Measurements from ENCODE around the gene DDX52. TPM values are rescaled to one million over a fixed set of nuclear protein-coding genes. Genes with fewer than 3 reads are reported as not detected.

DDX52 gene
- total RNA-seq, 2 donors from 2014 or later = 9.3 to 9.4 TPM

- no peak for TF ChIP-seq CTCF (IDR thresholded peaks at IDR 0.05)
Measured at GRCh38 chr17:37672548-37673078, 29.4 kb upstream of the DDX52 start.

GRCh38 chr17:37671824-37672547 is 28.7 kb upstream of the DDX52 start:
- no peak overlapping the region for H3K4me3 ChIP-seq
- no peaks in the 10 kb centered on the region for H3K4me1 ChIP-seq
- no peak for TF ChIP-seq CTCF (IDR thresholded peaks at IDR 0.05)
- DNase-seq (ENCODE audit: low spot score) = no peak
- H3K36me3 ChIP-seq = no peaks in the 10 kb centered on the region
- H3K9me3 ChIP-seq = no peaks in the 10 kb centered on the region
- H3K27ac ChIP-seq = no peak overlapping the region
- H3K27me3 ChIP-seq = no peaks in the 10 kb centered on the region

More at GRCh38 chr17:37672548-37673078, 29.4 kb upstream of the DDX52 start:
- Histone ChIP-seq H3K9me3 (no peaks in the 10 kb centered on the region), H3K4me1 (no peaks in the 10 kb centered on the region), H3K27me3 (no peaks in the 10 kb centered on the region), H3K4me3 (no peak overlapping the region), H3K36me3 (no peaks in the 10 kb centered on the region), H3K27ac (no peak overlapping the region)
- DNase-seq (ENCODE audit: low spot score) = no peak

- Histone ChIP-seq H3K36me3 (no peaks in the 10 kb centered on the region), H3K4me1 (no peaks in the 10 kb centered on the region), H3K27me3 (no peaks in the 10 kb centered on the region), H3K9me3 (no peaks in the 10 kb centered on the region), H3K4me3 (no peak overlapping the region), H3K27ac (no peak overlapping the region)
- TF ChIP-seq CTCF (IDR thresholded peaks at IDR 0.05) = no peak
- no peak for DNase-seq (ENCODE audit: low spot score)
Measured at GRCh38 chr17:37671028-37671823, 28.0 kb upstream of the DDX52 start.

- no peaks in the 10 kb centered on the region for H3K27me3 ChIP-seq
- no peaks in the 10 kb centered on the region for H3K9me3 ChIP-seq
- H3K4me1 ChIP-seq = no peaks in the 10 kb centered on the region
- no peak for DNase-seq (ENCODE audit: low spot score)
- TF ChIP-seq CTCF (IDR thresholded peaks at IDR 0.05) = no peak
- H3K4me3 ChIP-seq = no peak overlapping the region
- H3K27ac ChIP-seq = no peak overlapping the region
- H3K36me3 ChIP-seq = no peaks in the 10 kb centered on the region
Measured at GRCh38 chr17:37667039-37667438, 23.8 kb upstream of the DDX52 start.

- H3K4me3 ChIP-seq = no peak overlapping the region
- TF ChIP-seq CTCF (IDR thresholded peaks at IDR 0.05) = no peak
- H3K36me3 ChIP-seq = no peaks in the 10 kb centered on the region
- no peaks in the 10 kb centered on the region for H3K4me1 ChIP-seq
- no peak overlapping the region for H3K27ac ChIP-seq
- H3K27me3 ChIP-seq = no peaks in the 10 kb centered on the region
- H3K9me3 ChIP-seq = no peaks in the 10 kb centered on the region
- no peak for DNase-seq (ENCODE audit: low spot score)
Measured at GRCh38 chr17:37664214-37664613, 21.0 kb upstream of the DDX52 start.
